HEK293 (cell line): Measurements from ENCODE around the gene PPP1R1B.

Experiments used
- CTCF ChIA-PET: fragments of 350-600 bp; formaldehyde crosslinking; extraction: SDS; loops from one replicate; lab custom pipeline; 2021; ENCODE audit warnings: antibody characterized with exemption; lab: Yijun Ruan, JAX
- POLR2A ChIA-PET: fragments of 300-600 bp; formaldehyde crosslinking; extraction: SDS; loops from one replicate; lab custom pipeline; 2020; ENCODE audit warnings: antibody characterized with exemption, inconsistent platforms; lab: Yijun Ruan, JAX
- H3K27ac ChIP-seq: fragments of 200-500 bp; sonication (Bioruptor generic); 2 replicates; pipeline ENCODE4 v1.5.1; 2014; ENCODE audit warnings: low read depth, low read length, control low read depth, inconsistent platforms; ENCODE audit errors: extremely low read depth
- H3K36me3 ChIP-seq, 2 experiments: fragments of 200-500 bp in 1 of 2; sonication (Bioruptor generic) in 1 of 2; 1 replicate in 1 of 2; 2 replicates in 1 of 2; pipeline ENCODE4 v1.5.1; 2014 to 2017; ENCODE audit warnings: inconsistent platforms in 2 of 2, low read length in 2 of 2; ENCODE audit not compliant: control insufficient read depth in 2 of 2, insufficient read depth in 1 of 2
- H3K4me1 ChIP-seq: fragments of 200-500 bp; sonication (Bioruptor generic); 2 replicates; pipeline ENCODE4 v1.5.1; 2014; ENCODE audit warnings: mild to moderate bottlenecking, low read length, inconsistent platforms; ENCODE audit not compliant: control insufficient read depth, insufficient read depth
- H3K4me3 ChIP-seq: 2 replicates; pipeline ENCODE4 v1.5.1; 2011; ENCODE audit warnings: low read depth, mild to moderate bottlenecking, control low read depth, low read length, moderate library complexity
- H3K9me3 ChIP-seq: fragments of 200-500 bp; sonication (Bioruptor generic); 2 replicates; pipeline ENCODE4 v1.5.1; 2014; ENCODE audit warnings: low read depth, low read length, inconsistent platforms; ENCODE audit not compliant: control insufficient read depth, insufficient read depth
- BCL11A ChIP-seq: fragments of 450-650 bp; formaldehyde crosslinking; IDR thresholded peaks from 2 replicates; pipeline ENCODE4 v1.5.1; 2016; ENCODE audit warnings: low read depth, missing biosample characterization, missing genetic modification characterization
- GLI2 ChIP-seq: fragments of 450-650 bp; formaldehyde crosslinking; IDR thresholded peaks from 2 replicates; pipeline ENCODE4; 2017; ENCODE audit warnings: missing biosample characterization, missing genetic modification characterization, low read depth, borderline replicate concordance
- GLIS1 ChIP-seq: fragments of 450-650 bp; formaldehyde crosslinking; IDR thresholded peaks from 2 replicates; pipeline ENCODE4 v1.5.1; 2016; ENCODE audit warnings: missing biosample characterization, missing genetic modification characterization
- GLIS2 ChIP-seq: fragments of 450-650 bp; formaldehyde crosslinking; IDR thresholded peaks from 2 replicates; pipeline ENCODE4 v1.5.1; 2016; ENCODE audit warnings: missing biosample characterization, missing genetic modification characterization
- HIC1 ChIP-seq: fragments of 450-650 bp; formaldehyde crosslinking; IDR thresholded peaks from 2 replicates; pipeline ENCODE4 v1.5.1; 2016; ENCODE audit warnings: missing biosample characterization, missing genetic modification characterization
- KLF1 ChIP-seq: fragments of 450-650 bp; formaldehyde crosslinking; IDR thresholded peaks from 2 replicates; pipeline ENCODE4 v1.5.1; 2016; ENCODE audit warnings: missing biosample characterization, missing genetic modification characterization
- KLF17 ChIP-seq: fragments of 450-650 bp; formaldehyde crosslinking; IDR thresholded peaks from 2 replicates; pipeline ENCODE4 v1.5.1; 2016; ENCODE audit warnings: missing biosample characterization, missing genetic modification characterization
- PRDM10 ChIP-seq: fragments of 450-650 bp; formaldehyde crosslinking; IDR thresholded peaks from 2 replicates; pipeline ENCODE4 v1.5.1; 2016; ENCODE audit warnings: missing biosample characterization, missing genetic modification characterization
- RBAK ChIP-seq: fragments of 450-650 bp; formaldehyde crosslinking; IDR thresholded peaks from 2 replicates; pipeline ENCODE4 v1.5.1; 2016; ENCODE audit warnings: missing biosample characterization, missing genetic modification characterization
- SALL2 ChIP-seq: fragments of 450-650 bp; formaldehyde crosslinking; IDR thresholded peaks from 2 replicates; pipeline ENCODE4 v1.5.0; 2017; ENCODE audit warnings: missing biosample characterization, mild to moderate bottlenecking, missing genetic modification characterization, borderline replicate concordance
- SP7 ChIP-seq: fragments of 450-650 bp; formaldehyde crosslinking; IDR thresholded peaks from 2 replicates; pipeline ENCODE4 v1.5.1; 2016; ENCODE audit warnings: missing biosample characterization, missing genetic modification characterization
- ZBTB17 ChIP-seq: fragments of 450-650 bp; formaldehyde crosslinking; IDR thresholded peaks from 2 replicates; pipeline ENCODE4 v1.5.1; 2016; ENCODE audit warnings: missing biosample characterization, missing genetic modification characterization
- ZBTB20 ChIP-seq: fragments of 450-650 bp; formaldehyde crosslinking; IDR thresholded peaks from 2 replicates; pipeline ENCODE4 v1.5.1; 2016; ENCODE audit warnings: missing biosample characterization, missing genetic modification characterization
- ZBTB21 ChIP-seq: fragments of 450-650 bp; formaldehyde crosslinking; IDR thresholded peaks from 2 replicates; pipeline ENCODE4 v1.5.1; 2017; ENCODE audit warnings: missing biosample characterization, missing genetic modification characterization
- ZBTB8A ChIP-seq: fragments of 450-650 bp; formaldehyde crosslinking; IDR thresholded peaks from 2 replicates; pipeline ENCODE4 v1.5.1; 2016; ENCODE audit warnings: missing biosample characterization, missing genetic modification characterization
- ZFHX2 ChIP-seq: fragments of 450-650 bp; formaldehyde crosslinking; conservative IDR thresholded peaks from 2 replicates; pipeline ENCODE4 v1.5.1; 2016; ENCODE audit warnings: missing biosample characterization, missing genetic modification characterization
- ZNF112 ChIP-seq: fragments of 450-650 bp; formaldehyde crosslinking; IDR thresholded peaks from 2 replicates; pipeline ENCODE4 v1.5.0; 2017; ENCODE audit warnings: missing biosample characterization, missing genetic modification characterization
- ZNF155 ChIP-seq: fragments of 450-650 bp; formaldehyde crosslinking; IDR thresholded peaks from 2 replicates; pipeline ENCODE4 v1.5.1; 2016; ENCODE audit warnings: missing biosample characterization, missing genetic modification characterization
- ZNF223 ChIP-seq: fragments of 450-650 bp; formaldehyde crosslinking; IDR thresholded peaks from 2 replicates; pipeline ENCODE4 v1.5.1; 2016; ENCODE audit warnings: missing biosample characterization, missing genetic modification characterization
- ZNF23 ChIP-seq: fragments of 450-650 bp; formaldehyde crosslinking; IDR thresholded peaks from 2 replicates; pipeline ENCODE4 v1.5.1; 2016; ENCODE audit warnings: missing biosample characterization, missing genetic modification characterization, borderline replicate concordance
- ZNF24 ChIP-seq: fragments of 450-650 bp; formaldehyde crosslinking; IDR thresholded peaks from 2 replicates; pipeline ENCODE4 v1.5.1; 2016; ENCODE audit warnings: missing biosample characterization, missing genetic modification characterization
- ZNF366 ChIP-seq: fragments of 450-650 bp; formaldehyde crosslinking; conservative IDR thresholded peaks from 2 replicates; pipeline ENCODE4 v1.5.1; 2016; ENCODE audit warnings: missing biosample characterization, missing genetic modification characterization
- ZNF433 ChIP-seq: fragments of 450-650 bp; formaldehyde crosslinking; IDR thresholded peaks from 2 replicates; pipeline ENCODE4 v1.5.1; 2016; ENCODE audit warnings: missing biosample characterization, missing genetic modification characterization, low read depth
- ZNF624 ChIP-seq: fragments of 450-650 bp; formaldehyde crosslinking; IDR thresholded peaks from 2 replicates; pipeline ENCODE4 v1.5.1; 2017; ENCODE audit warnings: missing biosample characterization, missing genetic modification characterization
- ZNF626 ChIP-seq: fragments of 450-650 bp; sonication (Bioruptor Pico); formaldehyde crosslinking; IDR thresholded peaks from 2 replicates; pipeline ENCODE4 v1.5.1; 2018; ENCODE audit warnings: missing biosample characterization, missing genetic modification characterization, inconsistent platforms
- ZNF660 ChIP-seq: fragments of 450-650 bp; IDR thresholded peaks from 2 replicates; pipeline ENCODE4 v1.5.1; 2018; ENCODE audit warnings: missing biosample characterization, mild to moderate bottlenecking, missing genetic modification characterization
- ZNF677 ChIP-seq: fragments of 450-650 bp; IDR thresholded peaks from 2 replicates; pipeline ENCODE4 v1.5.0; 2018; ENCODE audit warnings: missing biosample characterization, mild to moderate bottlenecking, missing genetic modification characterization, moderate library complexity
- ZNF707 ChIP-seq: fragments of 450-650 bp; formaldehyde crosslinking; IDR thresholded peaks from 2 replicates; pipeline ENCODE4 v1.5.1; 2016; ENCODE audit warnings: missing biosample characterization, missing genetic modification characterization
- ZSCAN16 ChIP-seq: fragments of 450-650 bp; formaldehyde crosslinking; IDR thresholded peaks from 2 replicates; pipeline ENCODE4 v1.5.1; 2016; ENCODE audit warnings: missing biosample characterization, missing genetic modification characterization
- ZSCAN18 ChIP-seq: fragments of 450-650 bp; formaldehyde crosslinking; IDR thresholded peaks from 2 replicates; pipeline ENCODE4 v1.5.1; 2016; ENCODE audit warnings: missing biosample characterization, missing genetic modification characterization

Gene PPP1R1B

GRCh38 chr17:39618956-39619785 is 7.6 kb upstream of the PPP1R1B start:
- ChIA-PET CTCF (interaction anchor here (0.6 to 11.8 kb wide), 17 partner anchors 13 to 636 kb away, joined by 3 to 475 read pairs (median 6); partner anchors contain the start of genes PNMT, STARD3 and TCAP), POLR2A (interaction anchor here (0.5 to 2.1 kb wide), 4 partner anchors 12 to 414 kb away, joined by 3 to 6 read pairs (median 4); no protein-coding TSS in a partner anchor)
- no peaks in the 10 kb centered on the region for H3K36me3 ChIP-seq
- no peak overlapping the region for H3K27ac ChIP-seq
- H3K9me3 ChIP-seq: no peaks in the 10 kb centered on the region
- H3K4me1 ChIP-seq: peaks cover 4% of the 10 kb centered on the region
- no peak overlapping the region for H3K4me3 ChIP-seq
- TF ChIP-seq GLIS1 (tag by site-specific recombination) (peak; percentile 74), ZNF624 (no peak), ZNF155 (tag by site-specific recombination) (no peak), ZNF626 (tag by site-specific recombination) (no peak), KLF17 (no peak), ZSCAN16 (tag by site-specific recombination) (no peak), PRDM10 (tag by site-specific recombination) (no peak), ZBTB21 (no peak), ZNF677 (tag by site-specific recombination) (no peak), ZNF366 (no peak), ZNF223 (tag by site-specific recombination) (no peak), ZNF707 (tag by site-specific recombination) (no peak), ZNF23 (tag by site-specific recombination) (no peak), ZSCAN18 (no peak), GLI2 (no peak), GLIS2 (tag by site-specific recombination) (no peak), ZBTB17 (peak; percentile 47; the same call in 1 of the 2 replicates), ZNF433 (no peak), RBAK (tag by site-specific recombination) (no peak), KLF1 (tag by site-specific recombination) (no peak), HIC1 (tag by site-specific recombination) (peak; percentile 50; the same call in 1 of the 2 replicates), ZNF660 (tag by site-specific recombination) (no peak), SP7 (tag by site-specific recombination) (no peak), ZBTB20 (tag by site-specific recombination) (peak; percentile 18; the same call in 1 of the 2 replicates), BCL11A (tag by site-specific recombination) (no peak), ZBTB8A (tag by site-specific recombination) (0 out of 2 replicates have a peak, but pooled peaks have one; percentile 7), ZNF24 (no peak), SALL2 (tag by site-specific recombination) (no peak), ZFHX2 (tag by site-specific recombination) (no peak), ZNF112 (no peak)
